A673 (cell line): ENCODE results near the gene CTDSP1. TPM values are rescaled to one million over a fixed set of nuclear protein-coding genes. Genes with fewer than 3 reads are reported as not detected.

Source experiments
- BruUV-seq: library from RNA; stranded (reverse); fragments of 400-500 nt; replicated peaks from 2 replicates; lab custom pipeline; 2021; lab: Mats Ljungman, UMichigan
- CTCF ChIA-PET: fragments of 300-600 bp; sonication (Branson Sonifier 250); formaldehyde crosslinking; loops from one replicate; lab custom pipeline; 2022; ENCODE audit warnings: antibody characterized with exemption; lab: Charles Lee
- POLR2A ChIA-PET: fragments of 300-600 bp; sonication (Branson Sonifier 250); formaldehyde crosslinking; loops from one replicate; lab custom pipeline; 2022; ENCODE audit warnings: antibody characterized with exemption; ENCODE audit not compliant: low non-redundant PET; lab: Charles Lee
- DNase-seq: peaks from one replicate; pipeline ENCODE4 v3.0.0-alpha.2; 2015; ENCODE audit warnings: low spot score
- H3K27ac ChIP-seq: fragments of 200-600 bp; sonication (generic); 2 replicates; pipeline ENCODE4 v1.5.1; 2016; ENCODE audit warnings: mixed run types, low read depth, mild to moderate bottlenecking, mixed read lengths, antibody characterized with exemption, low read length; ENCODE audit not compliant: poor library complexity, severe bottlenecking
- H3K27me3 ChIP-seq: fragments of 200-600 bp; sonication (generic); replicated peaks from 2 replicates; pipeline ENCODE4 v1.6.1; 2017; ENCODE audit warnings: mixed run types, low read depth, mild to moderate bottlenecking, mixed read lengths, antibody characterized with exemption, low read length; ENCODE audit not compliant: insufficient read depth, poor library complexity
- H3K36me3 ChIP-seq: fragments of 200-600 bp; sonication (generic); 2 replicates; pipeline ENCODE4 v1.6.1; 2016; ENCODE audit warnings: mixed run types, mild to moderate bottlenecking, mixed read lengths, antibody characterized with exemption, low read length; ENCODE audit not compliant: insufficient read depth, poor library complexity, severe bottlenecking
- H3K4me1 ChIP-seq: fragments of 200-600 bp; sonication (generic); 2 replicates; pipeline ENCODE4 v1.6.1; 2017; ENCODE audit warnings: mixed run types, mild to moderate bottlenecking, mixed read lengths, antibody characterized with exemption, low read length; ENCODE audit not compliant: insufficient read depth, poor library complexity, severe bottlenecking
- H3K4me3 ChIP-seq: fragments of 200-600 bp; sonication (generic); 2 replicates; pipeline ENCODE4 v1.5.1; 2016; ENCODE audit warnings: low read depth, mixed run types, mild to moderate bottlenecking, mixed read lengths, low read length; ENCODE audit not compliant: poor library complexity, severe bottlenecking
- H3K9me3 ChIP-seq: fragments of 200-600 bp; sonication (generic); 2 replicates; pipeline ENCODE4 v1.6.1; 2016; ENCODE audit warnings: mixed run types, low read depth, mild to moderate bottlenecking, mixed read lengths, antibody characterized with exemption, low read length; ENCODE audit not compliant: poor library complexity, severe bottlenecking
- EZH2 ChIP-seq: fragments of 200-600 bp; sonication (generic); IDR thresholded peaks from 2 replicates; pipeline ENCODE4 v1.6.1; 2017; ENCODE audit warnings: borderline replicate concordance, low read depth, mild to moderate bottlenecking, mixed read lengths, antibody characterized with exemption, low read length; ENCODE audit not compliant: poor library complexity, severe bottlenecking
- intact Hi-C: fragments of 100-400 bp; cut with micrococcal nuclease; formaldehyde crosslinking; loops from one replicate; pipeline ENCODE4 v1.10.0; 2022; ENCODE audit not compliant: unreplicated experiment
- total RNA-seq: library from RNA; stranded (reverse); gene quantifications from 2 replicates; pipeline ENCODE4 v1.2.3, GENCODE V29; 2021
- TF ChIP-seq, protein P1 (sequence below): fragments of 300-800, 200-600 bp; sonication (generic); conservative IDR thresholded peaks from 2 replicates; pipeline ENCODE4 v1.5.1; 2017; ENCODE audit warnings: low read depth, mild to moderate bottlenecking, antibody characterized with exemption, low read length, moderate library complexity, mixed read lengths

The CTDSP1 gene
- total RNA-seq, 1 experiment from 2014 or later: 72.3 TPM

DNA sequence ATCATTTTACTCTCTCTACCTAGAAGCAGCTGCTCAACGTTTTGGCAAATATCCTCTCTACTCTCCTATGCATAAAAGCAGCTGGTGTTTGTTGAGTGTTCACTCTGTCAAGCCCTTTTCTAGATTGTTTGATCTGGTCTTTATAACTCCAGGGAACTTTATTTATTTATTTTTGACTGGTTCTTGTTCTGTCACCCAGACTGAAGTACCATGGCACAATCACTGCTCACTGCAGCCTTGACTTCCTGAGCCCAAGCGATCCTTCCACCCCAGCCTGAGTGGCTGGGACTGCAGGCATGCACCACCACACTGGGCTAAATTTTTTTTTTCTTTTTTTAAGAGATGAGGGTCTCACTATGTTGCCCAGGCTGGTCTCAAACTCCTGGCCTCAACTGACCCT lies 30.3 kb upstream of the CTDSP1 start:
- no peaks in the 10 kb centered on the region for H3K9me3 ChIP-seq
- ChIA-PET CTCF (no interaction called here), POLR2A (no interaction called here)
- no peak overlapping the region for H3K27ac ChIP-seq
- no peak for DNase-seq
- no peak overlapping the region for H3K4me3 ChIP-seq
- no peak for TF ChIP-seq EZH2
- TF ChIP-seq, protein P1, sequence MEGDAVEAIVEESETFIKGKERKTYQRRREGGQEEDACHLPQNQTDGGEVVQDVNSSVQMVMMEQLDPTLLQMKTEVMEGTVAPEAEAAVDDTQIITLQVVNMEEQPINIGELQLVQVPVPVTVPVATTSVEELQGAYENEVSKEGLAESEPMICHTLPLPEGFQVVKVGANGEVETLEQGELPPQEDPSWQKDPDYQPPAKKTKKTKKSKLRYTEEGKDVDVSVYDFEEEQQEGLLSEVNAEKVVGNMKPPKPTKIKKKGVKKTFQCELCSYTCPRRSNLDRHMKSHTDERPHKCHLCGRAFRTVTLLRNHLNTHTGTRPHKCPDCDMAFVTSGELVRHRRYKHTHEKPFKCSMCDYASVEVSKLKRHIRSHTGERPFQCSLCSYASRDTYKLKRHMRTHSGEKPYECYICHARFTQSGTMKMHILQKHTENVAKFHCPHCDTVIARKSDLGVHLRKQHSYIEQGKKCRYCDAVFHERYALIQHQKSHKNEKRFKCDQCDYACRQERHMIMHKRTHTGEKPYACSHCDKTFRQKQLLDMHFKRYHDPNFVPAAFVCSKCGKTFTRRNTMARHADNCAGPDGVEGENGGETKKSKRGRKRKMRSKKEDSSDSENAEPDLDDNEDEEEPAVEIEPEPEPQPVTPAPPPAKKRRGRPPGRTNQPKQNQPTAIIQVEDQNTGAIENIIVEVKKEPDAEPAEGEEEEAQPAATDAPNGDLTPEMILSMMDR: no peak
- no peaks in the 10 kb centered on the region for H3K27me3 ChIP-seq
- BruUV-seq: no TSS peak
- intact Hi-C loops: no loop called here
- no peaks in the 10 kb centered on the region for H3K4me1 ChIP-seq
- no peaks in the 10 kb centered on the region for H3K36me3 ChIP-seq

DNA sequence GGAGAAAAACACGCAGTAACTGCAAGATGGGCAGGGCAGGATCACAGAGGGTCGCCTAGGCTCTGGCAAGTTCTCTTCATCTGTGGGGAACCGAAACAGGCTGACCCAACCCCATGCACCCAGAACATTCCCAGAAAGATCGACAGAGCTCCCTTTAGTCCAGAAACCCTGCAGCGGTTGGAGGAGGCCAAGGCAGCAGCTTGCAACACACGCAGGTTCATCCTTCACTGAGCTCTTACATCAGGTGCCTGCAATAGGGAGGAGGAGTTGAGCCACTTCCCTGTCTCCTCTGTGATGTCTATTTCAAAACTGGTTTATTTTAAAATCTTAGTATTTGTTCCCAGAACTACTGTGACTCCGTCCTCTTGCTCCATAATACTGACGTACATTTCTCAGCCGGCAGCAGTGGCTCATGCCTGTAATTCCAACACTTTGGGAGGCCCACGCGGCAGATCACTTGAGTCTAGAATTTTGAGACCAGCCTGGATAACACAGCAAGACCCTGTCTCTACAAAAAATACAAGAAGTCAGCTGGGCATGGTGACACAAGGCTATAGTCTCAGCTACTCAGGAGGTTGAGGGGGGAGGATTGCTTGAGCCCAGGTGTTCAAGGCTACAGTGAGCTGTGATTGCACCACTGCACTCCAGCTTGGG lies 29.1 kb upstream of the CTDSP1 start:
- ChIA-PET CTCF (no interaction called here), POLR2A (no interaction called here)
- Histone ChIP-seq H3K4me3 (no peak overlapping the region), H3K27ac (no peak overlapping the region), H3K36me3 (no peaks in the 10 kb centered on the region), H3K9me3 (no peaks in the 10 kb centered on the region), H3K4me1 (no peaks in the 10 kb centered on the region), H3K27me3 (no peaks in the 10 kb centered on the region)
- no peak for DNase-seq
- no TSS peak for BruUV-seq
- intact Hi-C loops: no loop called here
- TF ChIP-seq, protein P1: no peak
- no peak for TF ChIP-seq EZH2

GRCh38 chr2:218371983-218372350 lies 27.7 kb upstream of the CTDSP1 start:
- ChIA-PET POLR2A (no interaction called here), CTCF (no interaction called here)
- no TSS peak for BruUV-seq
- DNase-seq: no peak
- intact Hi-C loops: no loop called here
- Histone ChIP-seq H3K36me3 (no peaks in the 10 kb centered on the region), H3K27ac (no peak overlapping the region), H3K27me3 (no peaks in the 10 kb centered on the region), H3K4me3 (no peak overlapping the region), H3K4me1 (no peaks in the 10 kb centered on the region), H3K9me3 (no peaks in the 10 kb centered on the region)
- TF ChIP-seq, protein P1: no peak
- no peak for TF ChIP-seq EZH2
